ENCODE results near the gene HP1BP3. TPM values are rescaled to one million over a fixed set of nuclear protein-coding genes. Genes with fewer than 3 reads are reported as not detected.

The HP1BP3 gene
- total RNA-seq, 6 donors from 2014 or later: 140 to 731 (median 274) TPM

DNA sequence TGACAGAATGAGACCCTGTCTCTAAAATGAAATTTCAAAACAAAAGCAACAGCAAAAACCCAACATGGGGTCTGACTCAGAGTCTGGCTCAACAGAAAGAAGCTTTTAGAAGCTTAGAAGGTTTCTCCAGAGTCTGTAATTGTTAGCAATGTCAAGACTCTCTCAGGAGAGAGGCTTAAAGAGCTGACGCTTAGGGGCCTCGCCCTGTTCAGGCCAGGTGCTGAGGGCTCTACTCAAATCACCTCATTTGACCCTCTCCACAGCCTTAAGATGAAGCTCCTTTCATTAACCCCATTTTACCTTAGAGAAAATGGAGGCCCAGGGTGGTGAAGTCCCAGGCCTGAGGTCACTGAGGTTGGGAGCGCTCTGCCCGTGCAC, 64.0 kb downstream of the HP1BP3 start:
- Histone ChIP-seq H3K4me3 (no peak overlapping the region), H3K4me1 (peaks cover 0 to 17% (median 4%) of the 10 kb centered on the region in 4 donors), H3K36me3 (no peaks in the 10 kb centered on the region), H3K27me3 (no peaks in the 10 kb centered on the region), H3K9me3 (no peaks in the 10 kb centered on the region), H3K27ac (no peak overlapping the region)
- WGBS, 2 donors: 83% methylated on average over 4 of the region's 4 CpGs
- no peak for ATAC-seq (ENCODE audit: low FRiP score in 2 of 2)
- no peak for TF ChIP-seq POLR2AphosphoS5 (IDR thresholded peaks at IDR 0.05)
- TF ChIP-seq, protein P1, sequence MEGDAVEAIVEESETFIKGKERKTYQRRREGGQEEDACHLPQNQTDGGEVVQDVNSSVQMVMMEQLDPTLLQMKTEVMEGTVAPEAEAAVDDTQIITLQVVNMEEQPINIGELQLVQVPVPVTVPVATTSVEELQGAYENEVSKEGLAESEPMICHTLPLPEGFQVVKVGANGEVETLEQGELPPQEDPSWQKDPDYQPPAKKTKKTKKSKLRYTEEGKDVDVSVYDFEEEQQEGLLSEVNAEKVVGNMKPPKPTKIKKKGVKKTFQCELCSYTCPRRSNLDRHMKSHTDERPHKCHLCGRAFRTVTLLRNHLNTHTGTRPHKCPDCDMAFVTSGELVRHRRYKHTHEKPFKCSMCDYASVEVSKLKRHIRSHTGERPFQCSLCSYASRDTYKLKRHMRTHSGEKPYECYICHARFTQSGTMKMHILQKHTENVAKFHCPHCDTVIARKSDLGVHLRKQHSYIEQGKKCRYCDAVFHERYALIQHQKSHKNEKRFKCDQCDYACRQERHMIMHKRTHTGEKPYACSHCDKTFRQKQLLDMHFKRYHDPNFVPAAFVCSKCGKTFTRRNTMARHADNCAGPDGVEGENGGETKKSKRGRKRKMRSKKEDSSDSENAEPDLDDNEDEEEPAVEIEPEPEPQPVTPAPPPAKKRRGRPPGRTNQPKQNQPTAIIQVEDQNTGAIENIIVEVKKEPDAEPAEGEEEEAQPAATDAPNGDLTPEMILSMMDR (IDR thresholded peaks at IDR 0.05): no peak
- no peak for TF ChIP-seq EP300 (IDR thresholded peaks at IDR 0.05)
- TF ChIP-seq POLR2A (IDR thresholded peaks at IDR 0.05): no peak
- peak in 1 of 2 donors; percentile 28 for DNase-seq

DNA sequence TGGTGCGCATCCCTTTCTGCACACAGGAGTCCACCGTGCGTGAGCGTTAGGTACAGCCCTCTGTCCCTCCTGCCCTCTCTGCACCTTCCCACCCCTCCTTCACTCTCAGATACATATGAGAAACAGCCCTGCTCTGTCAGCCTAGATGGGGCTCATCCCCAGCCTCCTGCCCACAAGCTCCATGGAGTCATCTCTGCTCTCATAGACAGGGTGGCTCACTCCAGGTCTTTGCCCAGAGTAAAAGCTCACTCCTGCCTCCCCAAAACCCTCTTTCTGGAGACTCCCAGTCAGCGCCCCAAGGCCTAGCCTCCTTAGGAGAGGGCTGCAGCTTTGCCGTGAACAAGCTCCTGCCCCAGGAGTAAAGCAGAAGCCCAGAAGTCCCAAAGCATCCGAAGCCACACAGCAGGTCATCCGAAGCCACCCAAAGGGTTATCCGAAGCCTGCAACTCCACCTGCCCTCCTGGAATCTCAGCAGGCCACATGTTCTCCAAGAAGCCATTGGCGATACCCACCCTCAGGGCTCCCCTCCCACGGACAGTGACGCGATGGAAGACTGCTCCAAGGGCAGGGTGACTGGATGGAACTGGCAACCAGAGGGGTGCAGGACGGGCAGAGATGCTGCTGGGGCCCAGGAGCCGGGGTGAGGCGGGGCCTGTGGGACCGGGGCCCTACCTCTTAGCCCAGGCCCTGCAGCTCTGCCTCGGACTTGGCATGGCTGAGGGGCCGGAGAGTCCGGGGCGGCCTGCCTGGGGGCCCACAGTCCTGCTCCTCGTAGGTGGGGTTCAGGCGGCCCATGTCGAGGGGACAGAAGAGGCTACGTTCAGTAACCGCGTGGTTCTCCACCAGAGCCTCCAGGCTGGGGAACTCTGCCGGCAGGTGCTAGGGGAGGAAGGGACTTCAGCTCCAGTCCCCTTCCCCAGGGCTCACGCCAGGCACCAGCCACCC, 65.7 kb downstream of the HP1BP3 start:
- H3K36me3 ChIP-seq: no peaks in the 10 kb centered on the region
- ATAC-seq (ENCODE audit: low FRiP score in 2 of 2) (no peak), DNase-seq (peak; percentile 15 to 78)
- H3K4me1 ChIP-seq: peaks cover 6 to 24% (median 15%) of the 10 kb centered on the region in 4 donors
- no peak overlapping the region for H3K4me3 ChIP-seq
- TF ChIP-seq POLR2A (IDR thresholded peaks at IDR 0.05): no peak
- TF ChIP-seq, protein P1 (IDR thresholded peaks at IDR 0.05): no peak
- no peak for TF ChIP-seq POLR2AphosphoS5 (IDR thresholded peaks at IDR 0.05)
- TF ChIP-seq EP300 (IDR thresholded peaks at IDR 0.05): no peak
- H3K9me3 ChIP-seq: no peaks in the 10 kb centered on the region
- H3K27ac ChIP-seq: no peak overlapping the region
- H3K27me3 ChIP-seq: peaks cover 0 to under 1% (median 0%) of the 10 kb centered on the region in 4 donors
- WGBS, 2 donors: 89 to 92% methylated on average over 21 to 25 of the region's 29 CpGs

DNA sequence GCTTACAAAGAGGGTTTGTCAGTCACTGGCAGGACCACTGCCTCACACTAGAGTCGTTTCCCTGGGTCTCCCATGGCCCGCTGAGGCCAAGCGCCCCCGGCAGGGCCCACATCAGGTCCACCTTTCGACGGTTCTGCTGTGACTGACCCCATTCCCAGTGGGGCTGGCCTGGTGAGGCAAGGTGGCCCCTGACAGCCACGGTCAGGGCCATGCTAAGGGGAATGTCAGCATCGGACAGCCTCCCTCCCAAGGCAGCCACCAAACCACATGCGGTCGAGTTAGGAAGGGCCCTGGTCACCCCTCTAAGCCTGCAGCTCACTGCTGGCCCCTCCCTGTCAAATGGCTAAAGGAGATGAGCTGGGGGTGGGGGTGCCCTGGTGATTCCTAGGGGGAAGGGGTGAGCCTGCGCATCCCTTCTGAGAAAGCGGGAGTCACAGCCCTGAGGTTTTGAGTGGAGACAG, 66.4 kb downstream of the HP1BP3 start:
- no peak for TF ChIP-seq POLR2A (IDR thresholded peaks at IDR 0.05)
- TF ChIP-seq, protein P1 (IDR thresholded peaks at IDR 0.05): no peak
- TF ChIP-seq POLR2AphosphoS5 (IDR thresholded peaks at IDR 0.05): no peak
- no peak for TF ChIP-seq EP300 (IDR thresholded peaks at IDR 0.05)
- 94 to 96% methylated on average over 6 to 10 of the region's 12 CpGs for WGBS, 2 donors
- DNase-seq (peak in 1 of 2 donors; percentile 5), ATAC-seq (ENCODE audit: low FRiP score in 2 of 2) (no peak)
- Histone ChIP-seq H3K4me3 (no peak overlapping the region), H3K27ac (no peak overlapping the region), H3K9me3 (no peaks in the 10 kb centered on the region), H3K36me3 (no peaks in the 10 kb centered on the region), H3K4me1 (peaks cover 6 to 24% (median 15%) of the 10 kb centered on the region in 4 donors), H3K27me3 (peaks cover 0 to 3% (median 0%) of the 10 kb centered on the region in 4 donors)

DNA sequence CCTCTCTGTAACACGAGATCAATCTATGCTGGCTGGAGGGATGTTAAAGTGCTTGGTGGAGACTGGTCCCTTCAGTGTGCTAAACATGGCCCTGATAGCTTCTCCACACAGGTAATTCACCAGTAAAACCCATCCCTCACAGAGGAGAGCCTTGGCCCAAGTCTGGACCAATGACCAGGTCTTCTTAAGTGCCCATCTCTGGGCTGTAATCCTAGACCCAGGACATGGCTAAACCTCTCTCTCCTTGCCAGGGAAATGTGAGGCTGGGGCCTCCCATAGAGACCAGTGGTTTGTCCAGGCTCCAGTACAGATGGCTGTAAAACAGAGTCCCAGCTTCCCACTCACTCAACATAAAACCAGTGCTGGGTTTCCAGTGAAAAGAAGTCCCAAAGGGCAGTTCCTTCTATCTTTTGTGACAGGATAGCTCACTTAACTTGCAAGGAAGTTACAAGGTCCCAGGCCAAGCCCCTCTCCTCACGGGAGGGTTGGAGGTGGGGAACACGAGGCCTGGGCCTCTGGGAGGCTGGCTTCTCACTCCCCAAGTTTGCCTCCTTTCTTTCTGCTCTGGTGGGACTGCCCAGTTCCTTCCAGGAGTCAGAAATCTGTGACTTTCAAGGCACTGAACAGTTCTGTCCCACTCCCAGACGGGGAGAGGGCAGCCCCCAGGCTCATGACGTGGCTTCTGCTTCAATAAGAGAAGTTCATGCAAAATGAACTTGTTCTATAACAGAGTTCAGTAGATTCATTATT, 67.1 kb downstream of the HP1BP3 start:
- TF ChIP-seq POLR2A (IDR thresholded peaks at IDR 0.05): no peak
- no peak for TF ChIP-seq POLR2AphosphoS5 (IDR thresholded peaks at IDR 0.05)
- TF ChIP-seq, protein P1 (IDR thresholded peaks at IDR 0.05): no peak
- no peak for TF ChIP-seq EP300 (IDR thresholded peaks at IDR 0.05)
- Histone ChIP-seq H3K27ac (no peak overlapping the region), H3K36me3 (no peaks in the 10 kb centered on the region), H3K4me3 (no peak overlapping the region), H3K4me1 (peaks cover 6 to 24% (median 15%) of the 10 kb centered on the region in 4 donors), H3K9me3 (no peaks in the 10 kb centered on the region), H3K27me3 (peaks cover 0 to 3% (median 0%) of the 10 kb centered on the region in 4 donors)
- ATAC-seq (ENCODE audit: low FRiP score in 2 of 2) (no peak), DNase-seq (peak in 1 of 2 donors; percentile 9)
- 74 to 86% methylated on average over 3 to 5 of the region's 5 CpGs for WGBS, 2 donors

All from upper lobe of left lung (tissue), 6 donors.